ENCODE data around the gene GTF2H1. TPM values are rescaled to one million over a fixed set of nuclear protein-coding genes. Genes with fewer than 3 reads are reported as not detected.

Gene GTF2H1
- 73.3 and 76.1 TPM in 2 replicates for total RNA-seq (2014; rRNA removed; shearing (Covaris generic); ENCODE audit: low replicate concordance)

DNA sequence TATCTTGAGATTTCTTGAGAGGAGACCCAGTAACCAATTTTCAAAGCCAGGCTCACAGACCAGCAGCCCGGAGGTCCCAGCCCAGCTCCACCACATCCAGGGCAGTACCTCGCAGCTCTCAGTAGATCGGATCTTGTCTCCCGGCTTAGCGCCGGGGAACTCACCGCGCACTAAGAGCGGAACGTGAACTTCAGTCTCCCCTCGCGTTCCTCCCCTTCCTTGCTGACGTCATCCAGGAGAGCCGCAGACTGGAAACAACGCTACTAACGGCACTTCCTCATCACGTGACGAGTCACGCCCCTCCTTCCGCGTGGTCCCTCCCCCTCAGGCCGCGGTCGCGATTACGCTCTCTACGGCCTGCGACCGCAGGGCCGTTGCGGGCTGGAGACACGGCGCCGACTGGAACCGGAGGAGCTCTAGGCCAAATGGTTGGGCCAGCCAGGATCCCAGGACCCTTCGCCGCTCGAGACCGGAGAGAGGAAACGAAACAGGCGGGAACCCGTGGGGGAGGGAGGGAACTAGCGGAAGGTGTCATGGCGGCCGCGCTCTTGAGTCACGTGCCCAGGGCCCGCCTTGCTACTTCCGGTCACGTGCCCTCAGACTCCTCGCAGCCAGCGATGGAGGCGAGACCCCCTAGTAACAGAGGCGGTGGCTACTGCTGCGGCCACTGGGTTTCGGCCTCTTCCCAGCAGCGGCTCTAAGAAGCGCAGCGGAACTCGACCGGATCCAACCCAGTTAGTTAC is at the start of gene GTF2H1, which contains the start of gene HPS5:
GTF2H1 (plus strand) TSS at position 599 of the 743 bp plus-strand sequence. CDS start 10,508 bp downstream, outside the sequence.
HPS5 (minus strand) TSS at position 172 of the 743 bp plus-strand sequence. CDS start 4,282 bp downstream, outside the sequence.
- in situ Hi-C loops (cut with HindIII; ENCODE audit: low pct_unique_long_range_greater_than_20kb, low sequenced_read_pairs), result no loop called here
- DNase-seq (ENCODE audit: low read depth), result peak; percentile 96

GRCh38 chr11:18277565-18278271 is 44.6 kb upstream of the GTF2H1 start:
- in situ Hi-C loops (cut with HindIII; ENCODE audit: low pct_unique_long_range_greater_than_20kb, low sequenced_read_pairs), result no loop called here
- DNase-seq (ENCODE audit: low read depth), result no peak

DNA sequence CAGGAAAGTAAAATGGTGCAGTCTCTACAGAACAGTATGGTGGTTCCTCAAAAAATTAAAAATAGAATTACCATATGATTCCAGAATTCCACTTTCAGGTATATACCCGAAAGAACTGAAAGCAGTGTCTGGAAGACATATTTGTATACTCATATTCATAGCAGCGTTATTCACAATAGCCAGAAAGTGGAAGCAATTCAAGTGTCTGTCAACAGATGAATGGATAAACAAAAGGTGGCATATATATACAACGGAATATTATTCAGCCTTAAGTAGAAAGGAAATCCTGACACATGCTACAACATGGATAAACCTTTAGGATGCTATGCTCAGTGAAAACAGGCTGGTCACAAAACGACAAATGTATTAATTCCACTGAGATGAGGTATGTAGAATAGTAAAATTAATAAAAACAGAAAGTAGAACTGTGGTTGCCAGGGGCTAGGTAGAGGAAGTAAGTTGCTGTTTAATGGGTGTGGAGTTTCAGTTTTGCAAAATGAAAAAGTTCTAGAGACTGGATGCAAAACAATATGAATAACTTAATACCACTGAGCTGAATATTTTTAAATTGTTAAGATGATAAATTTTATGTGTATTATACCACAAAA is 41.8 kb upstream of the GTF2H1 start:
- in situ Hi-C loops (cut with HindIII; ENCODE audit: low pct_unique_long_range_greater_than_20kb, low sequenced_read_pairs), result no loop called here
- DNase-seq (ENCODE audit: low read depth), result no peak

- in situ Hi-C loops (cut with HindIII; ENCODE audit: low pct_unique_long_range_greater_than_20kb, low sequenced_read_pairs), result no loop called here
- DNase-seq (ENCODE audit: low read depth), result no peak
Observed at GRCh38 chr11:18282626-18283025, 39.7 kb upstream of the GTF2H1 start.

- no peak for DNase-seq (ENCODE audit: low read depth)
- in situ Hi-C loops (cut with HindIII; ENCODE audit: low pct_unique_long_range_greater_than_20kb, low sequenced_read_pairs), result no loop called here
Observed at GRCh38 chr11:18285841-18286240, 36.5 kb upstream of the GTF2H1 start.

DNA sequence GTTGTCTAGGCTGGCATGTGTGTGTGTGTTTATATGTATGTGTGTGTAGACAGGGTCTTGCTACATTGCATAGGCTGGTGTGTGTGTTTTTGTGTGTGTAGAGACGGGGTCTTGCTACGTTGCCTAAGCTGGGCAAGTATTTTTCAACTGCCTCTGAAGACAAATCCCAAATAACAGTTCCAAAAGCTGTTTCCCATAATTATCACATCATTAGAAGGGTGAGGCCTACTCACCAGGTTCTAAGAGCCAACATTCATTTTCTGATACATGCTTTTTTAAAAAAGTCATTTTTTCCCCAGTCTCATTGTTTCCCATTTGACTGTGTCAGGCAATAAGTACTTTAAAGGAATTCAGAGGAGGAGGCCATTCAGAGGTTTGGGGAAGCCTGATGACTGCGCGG is 33.5 kb upstream of the GTF2H1 start:
- no peak for DNase-seq (ENCODE audit: low read depth)
- in situ Hi-C loops (cut with HindIII; ENCODE audit: low pct_unique_long_range_greater_than_20kb, low sequenced_read_pairs), result no loop called here

DNA sequence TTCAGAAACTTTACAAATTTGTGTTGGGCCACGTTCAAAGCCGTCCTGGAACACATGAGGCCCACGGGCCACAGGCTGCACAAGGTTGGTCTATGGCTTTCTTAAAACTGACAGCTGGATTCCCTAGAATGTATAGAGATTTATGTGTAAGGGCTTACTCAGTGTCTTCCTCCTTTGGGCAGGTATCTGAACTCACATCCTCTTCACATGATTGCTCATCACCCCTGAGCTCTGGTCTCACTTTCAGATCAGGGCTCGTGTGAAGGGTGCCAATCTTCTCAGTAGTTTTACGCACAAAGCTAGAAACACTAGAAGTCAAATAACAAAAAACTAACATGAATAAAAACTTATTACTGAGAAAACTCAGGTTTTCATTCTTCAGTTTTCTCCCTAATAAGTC is 27.5 kb upstream of the GTF2H1 start:
- DNase-seq (ENCODE audit: low read depth), result no peak
- in situ Hi-C loops (cut with HindIII; ENCODE audit: low pct_unique_long_range_greater_than_20kb, low sequenced_read_pairs), result no loop called here

GRCh38 chr11:18295316-18295715 is 27.1 kb upstream of the GTF2H1 start:
- DNase-seq (ENCODE audit: low read depth), result no peak
- in situ Hi-C loops (cut with HindIII; ENCODE audit: low pct_unique_long_range_greater_than_20kb, low sequenced_read_pairs), result no loop called here

- in situ Hi-C loops (cut with HindIII; ENCODE audit: low pct_unique_long_range_greater_than_20kb, low sequenced_read_pairs), result no loop called here
- DNase-seq (ENCODE audit: low read depth), result no peak
Observed at GRCh38 chr11:18299721-18300120, 22.6 kb upstream of the GTF2H1 start.

DNA sequence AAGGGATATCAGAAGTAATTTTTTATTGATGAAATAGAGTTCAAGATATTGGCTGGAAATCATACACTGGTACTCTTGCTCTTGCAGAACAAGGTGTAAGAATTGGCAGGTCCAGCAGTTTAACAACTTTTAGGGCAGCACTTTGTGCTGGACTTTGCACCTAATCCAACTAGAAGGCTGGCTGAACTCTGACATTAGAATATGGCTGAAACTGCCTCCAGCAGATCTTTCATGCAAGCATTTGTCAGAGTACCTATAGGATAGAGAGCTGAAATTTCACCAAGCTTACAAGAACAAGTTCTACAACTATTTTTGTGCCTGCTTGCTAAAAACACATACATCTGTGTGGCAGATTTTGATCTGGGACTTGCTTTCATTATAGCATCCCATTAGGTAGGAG is 17.6 kb upstream of the GTF2H1 start:
- in situ Hi-C loops (cut with HindIII; ENCODE audit: low pct_unique_long_range_greater_than_20kb, low sequenced_read_pairs), result no loop called here
- DNase-seq (ENCODE audit: low read depth), result no peak

DNA sequence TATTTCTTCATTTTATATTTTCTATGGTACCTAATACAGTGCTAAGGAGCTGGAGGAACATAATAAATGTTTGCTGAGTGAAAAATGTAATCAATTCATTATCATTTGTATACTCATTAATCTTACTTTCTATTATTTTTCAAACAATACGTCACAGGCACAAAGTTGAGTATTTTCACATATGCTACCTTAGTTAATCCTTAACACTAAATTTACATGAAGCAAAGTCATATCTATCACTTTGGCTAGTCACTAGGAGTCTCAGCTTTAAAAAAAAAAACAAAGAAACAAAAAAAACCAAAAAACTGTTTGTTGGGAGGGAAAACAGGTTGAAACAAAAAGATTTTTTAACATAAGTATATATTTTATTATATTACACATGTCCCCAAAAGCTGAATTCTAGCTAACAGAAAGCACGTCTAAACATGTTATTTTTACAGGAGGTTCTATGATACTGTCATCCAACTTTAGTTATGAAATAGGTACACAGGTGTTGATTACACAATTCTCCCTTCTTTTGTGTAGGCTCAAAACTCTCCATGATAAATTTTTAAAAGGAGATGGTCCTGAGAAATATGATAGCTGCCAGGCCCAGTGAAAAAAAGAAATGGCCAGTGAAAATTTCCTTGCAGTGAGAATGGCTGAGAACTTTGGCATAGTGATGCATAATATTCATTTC is 14.8 kb upstream of the GTF2H1 start:
- no peak for DNase-seq (ENCODE audit: low read depth)
- in situ Hi-C loops (cut with HindIII; ENCODE audit: low pct_unique_long_range_greater_than_20kb, low sequenced_read_pairs), result no loop called here

- no peak for DNase-seq (ENCODE audit: low read depth)
- in situ Hi-C loops (cut with HindIII; ENCODE audit: low pct_unique_long_range_greater_than_20kb, low sequenced_read_pairs), result no loop called here
Observed at GRCh38 chr11:18308242-18308641, 14.1 kb upstream of the GTF2H1 start.

- in situ Hi-C loops (cut with HindIII; ENCODE audit: low pct_unique_long_range_greater_than_20kb, low sequenced_read_pairs), result no loop called here
- DNase-seq (ENCODE audit: low read depth), result no peak
Observed at GRCh38 chr11:18309691-18310090, 12.7 kb upstream of the GTF2H1 start.

DNA sequence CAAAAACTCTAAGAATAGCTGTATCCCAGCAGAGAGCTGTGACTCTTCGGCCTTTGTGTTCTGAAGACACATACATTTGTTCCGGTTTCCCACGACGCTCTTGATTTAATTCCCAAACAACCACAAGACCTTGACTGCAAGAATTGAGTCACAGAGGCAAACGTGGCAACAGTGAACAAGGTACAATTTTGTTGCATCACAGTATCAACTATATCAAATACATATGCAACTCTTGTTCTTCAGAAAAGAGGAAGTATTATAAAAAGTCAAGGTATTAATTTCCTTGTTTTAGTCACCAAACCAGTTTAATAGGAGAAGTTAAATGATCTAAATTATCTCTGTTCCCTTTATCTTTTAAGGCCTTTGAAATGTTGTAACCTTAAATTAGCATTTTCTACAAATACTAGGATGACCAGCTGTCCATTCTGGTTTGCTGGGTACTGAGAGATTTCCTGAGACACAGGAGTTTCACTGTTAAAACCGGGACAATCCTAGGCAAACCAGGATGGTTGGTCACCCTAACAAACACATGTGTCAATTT is 11.5 kb upstream of the GTF2H1 start:
- in situ Hi-C loops (cut with HindIII; ENCODE audit: low pct_unique_long_range_greater_than_20kb, low sequenced_read_pairs), result no loop called here
- DNase-seq (ENCODE audit: low read depth), result no peak

GRCh38 chr11:18312012-18312411 is 10.4 kb upstream of the GTF2H1 start:
- DNase-seq (ENCODE audit: low read depth), result no peak
- in situ Hi-C loops (cut with HindIII; ENCODE audit: low pct_unique_long_range_greater_than_20kb, low sequenced_read_pairs), result no loop called here

- in situ Hi-C loops (cut with HindIII; ENCODE audit: low pct_unique_long_range_greater_than_20kb, low sequenced_read_pairs), result no loop called here
Observed at GRCh38 chr11:18312663-18313420, 9.5 kb upstream of the GTF2H1 start.

DNA sequence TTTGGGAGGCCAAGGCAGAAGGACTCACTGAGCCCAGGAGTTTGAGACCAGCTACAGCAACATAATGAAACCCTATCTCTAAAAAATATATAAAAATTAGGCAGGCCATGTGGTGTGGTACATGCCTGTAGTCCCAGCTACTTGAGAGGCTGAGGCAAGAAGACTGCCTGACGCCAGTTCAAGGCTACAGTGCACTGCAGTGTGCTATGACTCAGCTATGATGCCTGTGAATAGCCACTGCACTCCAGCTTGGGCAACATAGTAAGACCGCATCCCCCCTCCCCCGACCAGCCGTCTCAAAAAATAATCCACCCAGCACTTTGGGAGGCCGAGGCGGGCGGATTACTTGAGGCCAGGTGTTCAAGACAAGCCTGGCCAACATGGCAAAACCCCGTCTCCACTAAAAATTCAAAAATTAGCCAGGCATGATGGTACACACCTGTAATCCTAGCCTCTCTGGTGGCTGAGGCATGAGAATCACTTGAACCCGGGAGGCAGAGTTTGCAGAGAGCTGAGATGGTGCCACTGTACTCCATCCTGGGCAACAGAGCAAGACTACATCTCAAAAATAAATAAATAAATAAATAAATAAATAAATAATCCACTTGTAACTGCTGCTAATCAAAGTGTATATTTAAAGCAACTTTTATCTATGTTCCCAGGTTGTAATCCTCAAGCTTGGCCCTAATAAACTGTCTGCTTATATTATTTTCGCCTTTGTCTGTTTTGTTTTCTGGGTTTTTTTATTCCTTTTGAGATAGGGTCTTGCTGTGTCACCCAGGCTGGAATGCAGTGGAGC is 8.2 kb upstream of the GTF2H1 start:
- no peak for DNase-seq (ENCODE audit: low read depth)
- in situ Hi-C loops (cut with HindIII; ENCODE audit: low pct_unique_long_range_greater_than_20kb, low sequenced_read_pairs), result no loop called here

More at GRCh38 chr11:18312663-18313420, 9.5 kb upstream of the GTF2H1 start:
- no peak for DNase-seq (ENCODE audit: low read depth)
